Psoas muscle (tissue), 8 donors: ENCODE measurements around the gene SLC34A3. TPM values are rescaled to one million over a fixed set of nuclear protein-coding genes. Genes with fewer than 3 reads are reported as not detected.

ENCODE experiments used
- ATAC-seq, 4 donors: fragments of 200-7000 bp; cut with Tn5 transposase; one replicate each; pipeline ENCODE4 v1.9.1; 2020; ENCODE audit warnings: moderate library complexity in 3 of 4, mild to moderate bottlenecking in 2 of 4
- DNase-seq, 2 donors: peaks; one replicate each; pipeline ENCODE4 v3.0.0-alpha.2; 2020
- H3K27ac ChIP-seq: fragments of 200-600 bp; one replicate; pipeline ENCODE4 v1.8.0; 2022
- H3K27me3 ChIP-seq, 3 donors: fragments of 200-600 bp in 1 of 3; one replicate each; pipeline versions ENCODE4 v1.6.1 to v1.8.0; 2013 to 2022; ENCODE audit warnings: low read length in 2 of 3, mild to moderate bottlenecking in 2 of 3, moderate library complexity in 1 of 3; ENCODE audit not compliant: insufficient read depth in 3 of 3
- H3K36me3 ChIP-seq, 2 donors: fragments of 200-600 bp in 1 of 2; one replicate each; pipeline versions ENCODE4 v1.6.1 to v1.8.0; 2013 to 2022; ENCODE audit warnings: low read depth in 1 of 2, mild to moderate bottlenecking in 1 of 2, moderate library complexity in 1 of 2; ENCODE audit not compliant: insufficient read depth in 1 of 2
- H3K4me1 ChIP-seq: fragments of 200-600 bp; one replicate; pipeline ENCODE4 v1.8.0; 2022
- H3K4me3 ChIP-seq: fragments of 200-600 bp; one replicate; pipeline ENCODE4 v1.8.0; 2022; ENCODE audit warnings: mild to moderate bottlenecking
- H3K9me3 ChIP-seq: fragments of 200-600 bp; one replicate; pipeline ENCODE4 v1.8.0; 2022
- CTCF ChIP-seq: fragments of 200-600 bp; IDR thresholded peaks from one replicate; pipeline ENCODE4 v1.8.0; 2022; ENCODE audit warnings: antibody characterized with exemption
- WGBS, 3 donors: extraction: QIAGEN DNeasy Blood & Tissue Kit; methylation state at CpG; one replicate each; pipeline versions ENCODE4 v1.1.6 to v1.1.7; 2013; 5-methylcytosine and 5-hydroxymethylcytosine counted together
- intact Hi-C, 2 donors: fragments of 100-400 bp; cut with DNase I; formaldehyde crosslinking; loops; one replicate each; pipeline versions ENCODE4 v1.11.0 to v1.14.2; 2022
- polyA plus RNA-seq, 3 donors: library from polyadenylated mRNA; stranded (reverse); fragments of 200-250 nt; gene quantifications; one replicate each; pipeline ENCODE4 v1.2.3, GENCODE V29; 2013
- total RNA-seq, 4 donors: library from RNA; stranded (reverse); fragmentation: NEBNext Ultra II Directional in 2 of 4; extraction: Animal tissue kit (Norgen Biotek cat#: 25700) in 2 of 4; gene quantifications; one replicate each; pipeline versions ENCODE4 v1.2.1 to v1.2.4, GENCODE V29; 2021 to 2023
- donor health status: healthy with polysubstance abuse.
- donor health status: DM: no; HTN: no; CAD: no; lungs with moderate emphysema.
- donor health status: Bipolar disorder and iron deficiency.
- donor health status: healthy.
- donor health status: DM: yes; HTN: yes; CAD: no.
- donor health status: DM: no; HTN: no; CAD: no.
- donor health status: DM: no; HTN: no; CAD: no.
- donor health status: DM: yes; HTN: yes; CAD: no.

SLC34A3 gene
- total and polyA plus RNA-seq, 7 donors, result not detected

DNA sequence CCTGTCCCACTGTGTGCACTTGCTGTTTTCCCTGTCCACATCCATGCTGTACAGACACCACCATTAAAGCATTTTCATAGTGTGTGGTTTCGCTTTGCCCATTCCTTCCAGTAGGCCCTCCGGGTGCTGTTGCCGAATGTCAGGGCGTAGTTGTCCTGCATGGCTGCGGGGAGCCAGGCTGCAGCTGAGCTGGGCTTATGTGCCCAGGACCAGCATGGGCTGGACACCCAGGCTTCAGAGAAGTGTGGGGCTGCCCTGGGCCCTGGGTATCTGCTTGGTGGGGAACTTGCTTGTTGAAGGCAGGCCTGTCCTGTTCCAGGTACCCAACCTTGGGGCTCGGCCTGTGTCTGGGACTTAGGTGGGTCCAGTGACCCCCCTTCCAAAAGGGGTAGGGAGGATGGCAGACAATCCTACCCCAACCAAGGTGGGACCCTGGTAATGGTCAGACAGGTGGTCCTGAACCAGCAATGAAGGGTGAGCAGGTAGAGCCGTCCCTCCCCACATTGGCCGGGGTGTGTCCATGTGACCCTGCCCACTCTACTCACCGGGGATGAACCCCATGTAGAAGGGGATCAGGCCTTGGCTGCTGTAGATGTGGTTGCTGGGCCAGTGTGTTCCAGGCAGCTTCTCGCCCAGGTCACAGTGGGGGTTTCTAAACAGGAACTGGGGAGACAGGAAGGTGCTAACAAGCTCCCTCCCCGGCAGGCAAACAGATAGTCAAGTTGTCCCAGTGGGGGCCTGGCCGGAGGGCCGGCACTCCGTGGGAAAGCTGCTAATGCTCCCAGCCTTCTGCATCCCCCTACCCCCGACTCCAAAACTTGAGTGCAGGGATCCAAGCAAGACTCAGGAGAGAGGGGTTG lies 13.2 kb downstream of the SLC34A3 start:
- DNase-seq, result no peak
- TF ChIP-seq CTCF, result no peak
- WGBS, 3 donors, result 59 to 71% (median 66%) methylated on average over 15 of the region's 15 CpGs
- peak overlapping the region; percentile 97 for H3K4me3 ChIP-seq
- peaks cover 0 to 23% of the 10 kb centered on the region in 2 donors for H3K36me3 ChIP-seq
- no peaks in the 10 kb centered on the region for H3K27me3 ChIP-seq
- intact Hi-C loops, result no loop called here
- no peaks in the 10 kb centered on the region for H3K9me3 ChIP-seq
- peaks cover 48% of the 10 kb centered on the region for H3K4me1 ChIP-seq
- no peak for ATAC-seq
- peak overlapping the region; percentile 58 for H3K27ac ChIP-seq

DNA sequence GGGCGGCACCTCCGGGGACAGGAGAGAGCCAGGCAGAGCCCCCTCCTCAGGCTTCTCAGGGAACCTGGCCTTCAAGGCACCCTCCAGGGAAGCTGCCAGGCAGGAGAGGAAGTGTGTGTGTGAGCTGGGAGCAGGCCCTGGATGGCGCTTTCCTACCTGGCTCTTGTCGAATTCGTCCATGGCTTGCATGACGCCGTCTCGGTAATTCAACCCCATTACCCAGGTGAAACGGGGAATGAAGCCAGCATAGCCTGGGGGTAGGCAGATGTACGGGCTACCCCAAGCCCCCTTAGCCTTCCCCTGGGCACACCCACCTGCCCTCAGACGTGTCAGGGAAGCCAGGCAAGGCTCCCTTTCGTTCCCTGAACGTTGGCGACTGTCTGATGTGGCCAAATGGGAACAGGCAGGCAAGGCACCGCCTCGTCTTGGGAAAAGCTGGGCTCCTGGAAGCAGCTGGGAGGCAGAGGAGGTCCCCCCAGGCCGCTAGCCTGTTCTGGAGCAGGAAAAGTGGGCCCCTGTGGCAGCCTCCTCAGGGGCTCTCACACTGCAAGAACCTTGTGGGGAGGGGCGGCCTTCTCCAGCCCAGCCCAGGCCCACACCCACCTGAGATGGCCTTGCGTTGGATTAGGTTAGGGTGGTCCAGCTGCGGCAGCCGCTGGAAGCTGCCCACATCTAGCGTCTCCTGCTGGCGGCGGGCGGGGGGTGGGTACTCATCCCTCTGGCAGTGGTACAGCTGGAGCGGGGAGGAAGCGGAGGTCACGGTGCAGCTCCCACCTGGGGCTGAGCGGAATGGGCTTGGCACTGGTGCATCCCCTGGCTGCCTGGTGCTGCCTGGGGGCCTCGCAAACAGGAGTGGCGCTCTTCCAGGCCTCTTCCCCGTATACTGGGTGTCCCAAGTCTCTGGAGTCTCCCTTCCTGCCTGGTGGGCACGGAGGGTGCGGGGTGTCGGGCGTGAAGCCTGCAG lies 14.1 kb downstream of the SLC34A3 start:
- Histone ChIP-seq H3K27me3 (no peaks in the 10 kb centered on the region), H3K4me1 (peaks cover 40% of the 10 kb centered on the region), H3K27ac (peak overlapping the region; percentile 58), H3K36me3 (peaks cover 0 to 23% of the 10 kb centered on the region in 2 donors), H3K9me3 (no peaks in the 10 kb centered on the region), H3K4me3 (no peak overlapping the region)
- intact Hi-C loops, result no loop called here
- no peak for DNase-seq
- ATAC-seq, result no peak
- no peak for TF ChIP-seq CTCF
- 62 to 66% (median 65%) methylated on average over 30 to 36 of the region's 36 CpGs for WGBS, 3 donors

DNA sequence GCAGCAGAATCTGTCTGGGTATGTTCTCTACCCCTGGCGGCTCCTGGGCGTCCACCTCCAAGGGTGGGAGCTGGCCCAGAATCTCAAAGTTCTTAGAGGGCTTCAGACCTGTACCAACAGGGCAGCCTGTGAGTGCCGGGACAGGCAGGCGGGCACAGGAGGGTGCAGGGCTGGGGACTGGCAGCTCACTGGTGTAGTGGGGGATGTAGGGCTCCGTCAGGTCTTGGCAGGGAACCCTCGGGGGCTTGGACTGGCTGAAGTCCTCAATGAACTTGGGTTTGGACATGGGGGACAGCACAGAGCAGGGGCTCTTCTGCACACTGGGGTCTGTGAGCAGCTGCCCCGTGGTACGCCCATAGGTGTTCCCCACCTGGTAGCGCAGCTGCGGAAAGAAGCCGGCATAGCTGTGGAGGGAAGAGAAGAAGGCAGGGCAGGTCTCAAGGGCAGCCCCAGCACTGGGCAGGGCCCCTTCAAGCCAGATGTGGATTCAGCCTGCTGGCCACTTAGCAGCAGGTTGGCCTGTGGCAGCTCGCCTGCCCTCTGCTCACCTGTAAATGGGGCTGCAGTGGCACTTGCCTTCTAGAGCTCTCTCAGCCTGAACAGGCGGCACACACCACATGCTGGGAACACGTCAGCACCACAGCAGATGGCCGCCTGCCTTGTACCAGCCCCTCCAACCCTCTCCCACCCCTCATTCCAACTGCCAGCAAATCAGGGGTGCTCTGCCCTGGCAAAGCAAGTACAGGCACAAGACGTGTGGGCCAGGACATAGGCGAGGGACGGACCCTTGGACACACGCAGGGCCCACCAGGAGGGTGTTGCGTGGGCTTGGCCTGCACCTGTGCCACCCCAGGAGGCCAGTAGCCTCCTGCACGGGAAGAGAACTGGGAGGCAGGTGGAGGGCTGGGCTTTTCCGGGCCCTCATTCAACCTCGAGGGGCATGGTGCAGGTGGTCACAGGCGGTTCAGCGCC lies 15.0 kb downstream of the SLC34A3 start:
- H3K4me1 ChIP-seq, result peaks cover 40% of the 10 kb centered on the region
- intact Hi-C loops, result no loop called here

More for the DNA sequence above, 15.0 kb downstream of the SLC34A3 start:
- peaks cover 0 to 23% of the 10 kb centered on the region in 2 donors for H3K36me3 ChIP-seq
- 88 to 90% (median 88%) methylated on average over 25 of the region's 25 CpGs for WGBS, 3 donors
- DNase-seq (no peak), ATAC-seq (no peak)
- no peak overlapping the region for H3K27ac ChIP-seq
- H3K9me3 ChIP-seq, result no peaks in the 10 kb centered on the region
- TF ChIP-seq CTCF, result no peak
- no peak overlapping the region for H3K4me3 ChIP-seq
- no peaks in the 10 kb centered on the region for H3K27me3 ChIP-seq
